Midbrain (tissue), 1 donor: ENCODE results near the gene FXYD6.
A peak's percentile ranks its signal among the peaks of the same experiment; 100 is the strongest.

Source experiments
- DNase-seq: peaks from one replicate; lab custom pipeline; 2025; lab: John Stamatoyannopoulos, UW

FXYD6 gene

GRCh38 chr11:117830674-117831351 lies 45.6 kb downstream of the FXYD6 start:
- DNase-seq = no peak

DNA sequence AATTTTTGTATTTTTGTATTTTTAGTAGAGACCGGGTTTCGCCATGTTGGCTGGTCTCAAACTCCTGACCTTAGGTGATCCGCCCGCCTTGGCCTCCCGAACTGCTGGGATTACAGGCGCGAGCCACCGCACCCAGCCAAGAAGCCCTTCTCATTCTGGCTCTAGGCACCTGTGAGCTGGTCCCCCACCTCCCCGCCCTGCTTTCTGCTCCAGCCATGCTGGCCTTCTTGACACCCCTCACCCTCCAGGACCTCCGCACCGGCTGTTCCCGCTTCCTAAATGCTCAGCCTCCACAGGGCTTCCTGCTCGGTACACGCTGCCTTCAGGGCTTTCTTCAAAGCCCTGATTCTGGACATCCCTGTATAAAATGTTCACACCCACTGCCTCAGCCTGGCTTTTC lies 46.4 kb downstream of the FXYD6 start:
- no peak for DNase-seq

DNA sequence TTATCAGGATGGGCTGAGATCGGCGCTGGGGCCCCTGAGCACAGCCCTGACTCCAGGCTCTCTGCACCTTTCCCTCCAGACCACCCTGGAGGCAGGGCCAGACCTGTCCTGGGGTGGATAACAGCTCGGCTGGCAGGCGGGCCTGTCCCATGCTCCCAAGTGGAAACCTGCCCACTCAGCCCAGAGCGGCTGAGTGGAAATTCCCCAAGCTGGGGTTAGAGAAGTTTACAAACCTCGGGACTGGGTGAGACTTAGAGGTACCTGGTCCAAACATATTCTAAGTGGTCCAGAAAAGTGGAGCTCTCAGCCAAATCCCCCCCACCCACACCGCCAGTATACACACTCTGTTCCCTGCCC lies 47.1 kb downstream of the FXYD6 start:
- DNase-seq = no peak

GRCh38 chr11:117828611-117829368 lies 47.7 kb downstream of the FXYD6 start:
- DNase-seq = no peak

- no peak for DNase-seq
Observed at GRCh38 chr11:117827521-117828511, 48.6 kb downstream of the FXYD6 start.

GRCh38 chr11:117826832-117827231 lies 49.6 kb downstream of the FXYD6 start:
- DNase-seq = no peak

- DNase-seq = no peak
Observed at GRCh38 chr11:117826190-117826570, 50.3 kb downstream of the FXYD6 start.

- DNase-seq = no peak
Observed at GRCh38 chr11:117825538-117826189, 50.8 kb downstream of the FXYD6 start.

DNA sequence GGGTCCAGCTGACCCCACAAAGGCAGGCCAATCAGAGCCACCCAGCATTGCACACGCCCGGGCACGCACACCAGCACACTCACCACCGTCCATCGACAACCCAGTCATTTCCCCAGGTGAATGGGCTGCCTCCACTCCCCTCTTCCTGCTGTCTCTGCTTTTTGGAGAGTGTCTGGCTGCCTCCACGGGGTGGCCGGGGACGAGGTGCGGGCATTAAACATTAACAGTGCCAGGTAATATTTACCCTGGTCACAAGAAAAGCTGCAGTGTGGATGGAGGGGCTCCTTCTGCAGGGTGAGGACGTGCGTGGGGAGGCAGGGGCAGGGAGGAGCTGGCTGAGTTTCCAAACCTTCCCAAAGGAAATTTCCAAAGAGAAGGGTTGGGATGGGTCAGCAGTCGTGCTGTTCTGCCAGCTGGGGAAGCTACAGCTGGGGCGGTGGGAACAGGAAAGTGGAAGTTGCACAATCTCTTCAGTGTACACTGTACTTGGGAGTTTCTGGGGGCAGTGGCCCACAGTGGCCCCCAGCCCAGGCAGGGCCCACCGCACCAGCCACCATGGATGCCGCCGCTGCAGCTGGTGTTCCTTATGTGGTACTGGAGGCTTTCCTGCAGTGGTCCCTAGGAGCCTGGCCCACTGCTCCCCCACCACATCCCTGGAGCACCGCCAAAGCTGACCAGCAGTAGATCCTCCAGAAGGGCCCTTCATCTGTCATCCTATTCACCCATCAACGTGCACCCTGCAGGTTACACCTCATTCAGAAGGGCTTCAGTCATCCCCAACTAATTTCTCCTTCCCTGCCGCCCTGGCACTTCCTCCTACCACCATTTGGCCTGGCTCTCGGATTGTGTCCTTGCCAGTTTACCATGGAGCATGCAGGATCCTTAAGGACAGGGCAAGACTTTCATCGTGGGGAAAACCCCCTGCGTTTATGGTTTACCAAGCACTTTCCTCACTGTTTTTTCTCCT lies 51.6 kb downstream of the FXYD6 start, which contains the start of gene FXYD2:
FXYD2 (minus strand) TSS at position 174 of the 967 bp plus-strand sequence; CDS start at position 108, 66 bp downstream.
- no peak for DNase-seq

GRCh38 chr11:117823946-117824420 lies 52.5 kb downstream of the FXYD6 start:
- DNase-seq = no peak

DNA sequence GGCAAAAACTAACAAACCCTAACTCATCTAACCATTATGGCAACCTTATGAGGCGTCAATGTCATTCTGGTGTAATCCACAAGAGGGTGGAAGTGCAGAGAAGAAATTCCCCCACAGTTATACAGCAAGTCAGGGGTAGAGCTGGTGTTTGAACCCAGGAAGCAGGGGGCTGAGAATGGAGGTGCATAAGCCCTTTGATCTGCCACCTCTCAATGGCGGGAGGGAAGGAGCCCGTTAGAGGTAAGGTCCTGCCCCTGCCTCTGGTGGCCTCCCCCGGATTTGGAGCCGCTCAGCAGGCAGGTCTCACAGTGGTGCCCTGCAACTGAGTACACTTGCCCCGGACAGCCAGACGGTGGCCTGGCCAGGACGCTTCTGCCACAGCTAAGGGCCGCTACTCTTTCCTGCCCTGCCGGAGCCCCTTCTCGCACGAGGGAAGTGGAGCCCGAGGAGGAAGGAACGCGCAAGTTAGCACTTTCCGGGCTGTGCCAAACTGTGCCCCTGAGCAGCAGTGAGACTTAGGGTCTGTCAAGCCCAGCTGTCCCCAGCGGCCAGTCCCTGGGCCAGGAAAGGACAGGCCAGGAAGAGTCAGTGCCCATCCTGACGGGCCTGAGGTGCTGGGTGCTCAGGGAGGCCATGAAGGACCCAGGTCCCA lies 53.0 kb downstream of the FXYD6 start:
- DNase-seq = no peak

DNA sequence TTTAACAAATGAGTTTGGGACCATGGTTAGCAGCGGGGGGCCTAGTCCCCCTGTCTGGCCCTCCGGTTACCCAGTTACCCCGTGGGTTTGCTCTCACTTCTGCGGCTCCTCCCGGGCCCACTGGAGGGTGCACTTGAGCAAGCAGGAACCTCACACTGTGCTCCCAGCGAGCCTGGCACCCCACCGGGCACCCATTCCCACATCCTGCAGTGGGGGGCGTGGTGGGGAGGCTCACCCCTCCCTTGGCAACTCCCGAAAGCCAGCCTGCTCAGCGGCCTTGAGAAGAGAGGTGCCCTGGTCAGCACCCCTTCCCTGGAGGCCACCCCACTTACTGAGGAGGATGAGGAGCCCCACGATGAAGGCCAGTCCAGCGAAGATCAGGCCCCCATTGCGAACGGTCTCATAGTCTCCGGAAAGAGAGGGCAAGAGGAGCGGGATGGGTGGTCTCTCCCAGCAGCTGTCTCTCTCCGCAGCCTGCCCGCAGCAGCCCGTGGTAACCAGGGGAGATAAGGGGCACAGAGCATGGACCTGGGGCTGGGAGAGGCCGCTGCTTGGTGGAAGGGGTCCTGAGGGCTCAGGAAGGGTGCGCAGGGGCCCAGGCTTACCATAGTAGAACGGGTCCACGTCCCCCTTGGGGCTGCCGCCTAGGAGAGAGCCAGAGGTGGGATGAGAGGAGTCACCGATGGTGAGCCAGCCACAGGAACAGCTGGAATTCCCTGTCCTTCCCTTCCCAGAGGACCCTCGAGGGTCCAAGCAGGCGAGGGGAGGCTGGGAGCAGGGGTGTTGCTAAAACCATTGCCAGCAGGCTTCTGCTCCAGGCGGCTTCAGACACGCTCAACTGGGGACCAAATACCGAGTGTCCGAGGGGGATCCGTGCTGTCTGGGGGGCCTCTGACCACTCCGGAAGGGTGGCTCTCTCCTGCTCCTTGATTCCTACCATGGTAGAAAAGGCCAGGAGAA lies 54.1 kb downstream of the FXYD6 start:
- DNase-seq = peak; percentile 8

- DNase-seq = no peak
Observed at GRCh38 chr11:117821431-117821830, 55.0 kb downstream of the FXYD6 start.

GRCh38 chr11:117820516-117820915 lies 55.9 kb downstream of the FXYD6 start:
- DNase-seq = no peak

DNA sequence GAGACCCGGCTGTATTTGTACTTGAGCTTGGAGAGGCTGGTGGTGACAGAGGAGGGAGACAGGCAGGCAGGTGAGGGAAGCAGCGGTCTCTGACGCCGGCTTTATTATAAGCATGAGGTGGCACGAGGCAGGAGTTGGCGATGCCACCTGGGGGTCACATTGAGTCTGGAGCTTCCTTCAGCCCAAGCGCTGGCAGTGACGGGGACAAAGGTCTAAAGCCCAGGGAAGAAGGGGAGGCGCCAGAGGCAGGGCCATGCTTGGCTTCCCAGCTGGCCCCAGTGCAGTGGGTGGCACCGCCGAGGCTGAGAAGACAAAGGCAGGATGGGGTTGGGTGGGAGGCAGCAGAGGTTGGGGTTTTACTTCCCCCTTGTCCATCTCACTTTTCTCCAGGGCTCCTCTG lies 56.4 kb downstream of the FXYD6 start:
- DNase-seq = no peak

GRCh38 chr11:117819096-117820040 lies 57.1 kb downstream of the FXYD6 start:
- DNase-seq = peak; percentile 45

DNA sequence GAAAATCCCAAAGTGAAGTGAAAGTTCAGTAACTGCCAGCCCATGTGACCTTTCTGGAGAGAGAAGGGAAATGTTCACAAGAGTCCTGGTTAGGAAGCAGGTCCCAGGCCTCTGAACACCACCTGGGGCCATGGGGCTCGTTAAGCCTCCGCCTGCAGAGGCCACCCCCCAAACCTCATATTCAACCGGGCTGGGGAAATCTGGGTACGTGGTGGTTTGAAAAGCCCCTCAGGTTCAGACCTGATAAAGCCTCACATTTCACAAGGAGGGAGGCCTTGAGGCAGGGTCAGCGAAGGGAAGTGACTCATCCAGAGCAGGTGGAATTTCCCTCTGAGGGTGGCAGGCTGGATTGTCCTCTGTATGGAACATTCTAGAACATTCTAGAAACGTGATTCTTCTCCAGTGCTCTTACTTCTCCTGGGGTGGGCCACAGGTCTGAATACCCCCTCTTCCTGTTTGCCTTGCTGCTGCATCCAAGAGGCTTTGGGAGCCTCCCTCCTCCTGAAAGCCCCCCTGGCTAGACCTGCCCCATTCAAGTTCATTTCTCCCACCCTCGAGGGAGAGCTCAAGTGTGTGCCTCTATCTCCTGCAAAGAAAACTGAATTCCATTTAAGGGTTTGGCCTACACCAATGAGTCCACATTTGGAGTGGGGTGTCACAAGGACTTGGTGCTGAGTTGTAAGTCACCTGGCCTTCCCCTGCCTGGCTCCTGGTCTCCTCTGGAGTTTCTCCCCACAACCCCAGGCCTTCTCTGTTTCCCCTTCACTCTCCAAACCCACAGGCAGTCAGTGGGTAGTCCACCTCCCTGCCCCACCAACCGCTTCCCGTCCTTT lies 58.2 kb downstream of the FXYD6 start:
- DNase-seq = no peak
